CD4-positive, alpha-beta T cell treated with Interferon gamma for 1 hour (primary cell): Measurements from ENCODE around the gene NEK11.

ENCODE experiments used
- DNase-seq: peaks from one replicate; pipeline ENCODE4 v3.0.0-alpha.2; 2020

The NEK11 gene, protein sequence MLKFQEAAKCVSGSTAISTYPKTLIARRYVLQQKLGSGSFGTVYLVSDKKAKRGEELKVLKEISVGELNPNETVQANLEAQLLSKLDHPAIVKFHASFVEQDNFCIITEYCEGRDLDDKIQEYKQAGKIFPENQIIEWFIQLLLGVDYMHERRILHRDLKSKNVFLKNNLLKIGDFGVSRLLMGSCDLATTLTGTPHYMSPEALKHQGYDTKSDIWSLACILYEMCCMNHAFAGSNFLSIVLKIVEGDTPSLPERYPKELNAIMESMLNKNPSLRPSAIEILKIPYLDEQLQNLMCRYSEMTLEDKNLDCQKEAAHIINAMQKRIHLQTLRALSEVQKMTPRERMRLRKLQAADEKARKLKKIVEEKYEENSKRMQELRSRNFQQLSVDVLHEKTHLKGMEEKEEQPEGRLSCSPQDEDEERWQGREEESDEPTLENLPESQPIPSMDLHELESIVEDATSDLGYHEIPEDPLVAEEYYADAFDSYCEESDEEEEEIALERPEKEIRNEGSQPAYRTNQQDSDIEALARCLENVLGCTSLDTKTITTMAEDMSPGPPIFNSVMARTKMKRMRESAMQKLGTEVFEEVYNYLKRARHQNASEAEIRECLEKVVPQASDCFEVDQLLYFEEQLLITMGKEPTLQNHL

DNA sequence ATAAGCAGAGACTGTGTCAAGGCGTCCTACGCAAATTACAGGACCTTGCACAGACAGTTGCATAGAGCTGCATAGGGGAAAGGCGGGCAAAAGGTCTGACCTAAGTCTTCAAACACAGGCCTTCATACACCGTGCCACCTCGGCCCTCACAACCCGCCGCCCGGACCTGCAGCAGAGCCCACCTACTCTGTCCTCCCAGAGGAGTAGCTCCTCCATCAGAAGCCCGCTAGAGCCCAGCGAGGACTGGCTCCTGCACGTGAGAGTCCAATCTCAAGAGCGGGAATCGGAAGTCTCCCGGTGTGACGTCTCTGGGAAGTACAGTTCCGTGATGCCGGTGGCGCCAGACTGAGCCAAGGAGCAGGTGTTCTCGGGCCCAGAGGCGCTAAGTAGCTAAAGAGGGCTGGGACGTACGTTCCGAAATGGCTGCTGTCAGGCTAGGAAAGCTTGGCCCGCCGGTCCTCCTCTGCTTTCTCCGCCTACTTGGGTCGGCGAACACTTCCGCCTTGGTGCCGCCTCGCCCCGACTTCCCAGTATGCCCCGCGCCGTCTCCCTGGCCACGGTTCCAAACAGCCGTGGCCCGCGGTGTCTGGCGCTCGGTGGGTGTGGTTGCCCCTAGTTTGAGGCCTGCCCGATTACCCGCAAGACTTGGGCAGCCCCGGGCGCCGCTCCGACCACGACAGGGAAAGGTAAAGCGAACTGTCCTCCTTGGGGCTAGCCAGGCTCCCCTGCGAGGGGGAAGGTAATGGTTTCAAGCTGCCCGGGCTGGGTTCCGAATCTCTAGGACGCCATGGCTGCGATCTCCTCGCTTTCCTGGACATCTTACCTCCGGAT lies at the start of gene NEK11, which contains the start of gene ASTE1:
Gene NEK11 (plus strand): TSS at position 557 of the 831 bp plus-strand sequence. CDS start 2,832 bp downstream, outside the sequence.
Gene ASTE1 (minus strand): TSS at position 505 of the 831 bp plus-strand sequence. CDS start 1,519 bp downstream, outside the sequence.
- peak; percentile 92 for DNase-seq

DNA sequence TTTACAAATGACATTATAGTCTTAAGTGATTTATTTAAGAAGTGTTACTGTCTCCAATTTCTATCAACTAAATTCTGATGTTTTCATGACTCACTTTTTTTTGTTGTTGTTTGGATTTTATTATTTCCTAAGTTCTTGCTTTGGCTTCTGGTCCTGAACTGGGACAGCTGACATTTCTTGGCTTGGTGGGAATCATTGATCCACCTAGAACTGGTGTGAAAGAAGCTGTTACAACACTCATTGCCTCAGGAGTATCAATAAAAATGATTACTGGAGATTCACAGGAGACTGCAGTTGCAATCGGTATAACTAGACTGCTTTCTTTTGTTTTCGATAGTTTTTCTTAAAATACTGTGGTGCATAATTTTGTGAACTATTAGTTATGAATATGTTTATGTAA lies 47.6 kb upstream of the NEK11 start:
- DNase-seq, result no peak

DNA sequence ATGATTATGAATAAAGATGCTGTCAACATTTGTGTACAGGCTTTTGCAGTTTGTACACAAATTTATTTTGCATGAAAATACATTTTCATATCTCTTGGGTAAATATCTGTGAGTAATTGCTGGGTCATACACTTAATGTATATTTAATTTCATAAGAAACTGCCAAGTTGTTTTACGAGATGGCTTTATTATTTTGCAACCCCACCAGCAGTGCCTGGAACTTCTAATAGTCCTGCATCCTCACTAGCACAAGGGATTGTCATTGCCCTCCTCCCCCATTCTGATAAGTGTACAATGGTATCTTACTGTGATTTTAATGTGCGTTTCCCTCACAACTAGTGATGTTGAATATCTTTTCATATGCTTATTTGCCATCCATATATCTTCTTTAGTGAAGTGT lies 45.2 kb upstream of the NEK11 start:
- no peak for DNase-seq

DNA sequence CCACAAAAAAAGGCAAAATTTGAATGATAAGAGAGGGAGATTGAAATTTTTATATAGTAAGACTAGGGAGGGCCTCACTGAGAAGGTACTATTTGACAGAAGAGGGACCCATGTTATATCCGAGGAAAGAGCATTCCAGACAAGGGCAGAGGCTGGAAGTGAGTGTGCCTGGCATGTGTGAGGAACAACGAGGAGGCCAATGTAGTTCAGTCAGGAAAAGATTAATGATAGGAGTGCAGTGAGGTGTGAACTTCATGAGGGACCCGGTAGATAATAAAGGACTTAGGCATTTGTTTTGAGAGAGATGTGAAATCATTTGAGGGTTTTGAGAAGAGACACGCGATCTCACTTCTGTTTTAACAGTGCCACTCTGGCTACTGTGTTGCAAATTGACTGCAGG lies 36.4 kb upstream of the NEK11 start:
- no peak for DNase-seq

DNA sequence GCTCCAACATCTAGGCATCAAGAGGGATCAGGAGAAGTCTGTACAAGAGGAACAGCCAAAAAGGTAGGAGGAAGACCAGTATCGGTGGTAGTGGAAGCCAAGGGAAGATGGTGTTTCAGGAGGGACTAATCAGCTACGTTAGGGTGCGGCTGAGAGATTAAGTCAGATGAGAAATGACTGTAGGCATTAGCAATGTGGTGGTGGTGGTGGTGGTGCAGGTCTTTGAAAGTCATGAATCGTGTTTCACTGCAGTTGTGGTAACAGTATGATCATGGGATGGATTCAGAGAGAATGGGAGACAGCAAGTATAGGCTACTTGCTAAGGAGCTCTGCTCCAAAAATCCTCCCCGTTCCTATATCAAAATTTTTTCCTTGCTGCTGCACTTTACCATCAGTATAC lies 35.6 kb upstream of the NEK11 start:
- no peak for DNase-seq

DNA sequence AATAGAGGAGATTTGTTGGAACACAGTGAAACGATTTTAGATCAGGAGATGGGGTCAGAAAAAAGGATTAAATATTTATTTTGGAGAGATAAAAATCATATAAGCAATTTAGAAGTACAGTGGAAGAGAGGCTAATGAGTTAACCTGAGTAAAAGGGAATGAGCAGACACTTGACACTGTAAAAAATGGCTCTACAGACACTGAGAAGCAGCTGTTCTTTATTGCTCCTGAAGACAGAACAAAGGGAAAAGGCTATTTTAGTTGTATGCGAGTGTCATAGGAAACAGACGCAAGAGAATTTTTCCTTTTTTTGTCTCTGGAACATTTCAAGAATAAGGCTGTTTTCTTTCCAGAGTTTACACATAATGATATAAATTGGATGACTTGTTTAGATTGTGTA lies 34.3 kb upstream of the NEK11 start:
- DNase-seq, result no peak

DNA sequence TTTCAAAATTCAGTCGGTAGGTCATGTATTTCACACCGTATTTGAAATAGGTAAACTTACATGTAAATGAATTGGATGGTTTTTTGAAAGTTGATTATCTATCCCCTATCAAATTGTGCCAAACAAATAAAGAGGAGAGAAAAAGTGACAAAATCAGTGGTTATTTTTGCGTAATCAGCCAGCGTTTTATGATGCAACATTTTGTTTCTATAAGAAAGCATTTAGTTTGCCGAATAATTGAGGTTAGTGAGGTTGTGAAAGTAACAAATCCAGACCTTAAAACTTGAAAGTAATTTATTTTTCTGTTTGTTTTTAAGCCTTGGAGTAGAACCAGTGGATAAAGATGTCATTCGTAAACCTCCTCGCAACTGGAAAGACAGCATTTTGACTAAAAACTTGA lies 29.4 kb upstream of the NEK11 start:
- no peak for DNase-seq

DNA sequence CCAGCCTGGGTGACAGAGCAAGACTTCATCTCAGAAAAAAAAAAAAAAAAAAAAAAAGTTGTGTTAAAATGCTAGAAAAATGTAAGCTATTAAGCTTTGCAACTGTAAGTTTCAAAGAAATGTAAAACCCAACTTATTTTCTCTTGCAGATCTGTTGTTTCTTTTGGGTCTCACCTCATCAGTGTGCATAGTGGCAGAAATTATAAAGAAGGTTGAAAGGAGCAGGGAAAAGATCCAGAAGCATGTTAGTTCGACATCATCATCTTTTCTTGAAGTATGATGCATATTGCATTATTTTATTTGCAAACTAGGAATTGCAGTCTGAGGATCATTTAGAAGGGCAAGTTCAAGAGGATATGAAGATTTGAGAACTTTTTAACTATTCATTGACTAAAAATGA lies 25.6 kb upstream of the NEK11 start:
- DNase-seq, result no peak

DNA sequence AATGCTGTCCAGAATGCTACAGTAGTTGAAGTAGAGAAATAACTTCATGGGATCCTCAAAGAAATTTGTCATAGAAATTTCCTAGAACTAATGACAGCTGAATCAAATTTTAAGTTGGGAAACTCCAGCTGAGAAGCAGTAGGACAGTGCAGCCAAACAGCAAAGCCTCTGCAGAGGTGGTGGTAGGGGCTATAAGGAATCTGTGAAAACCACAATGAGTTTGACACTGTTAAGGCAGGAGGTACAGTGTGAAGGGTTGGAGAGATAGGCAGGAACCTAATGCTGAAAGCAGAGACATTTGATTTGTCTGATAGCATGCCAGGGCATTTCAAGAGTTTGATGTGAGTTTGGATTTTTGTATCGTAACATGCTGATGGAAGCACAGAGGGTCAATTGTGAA lies 22.1 kb upstream of the NEK11 start:
- no peak for DNase-seq

DNA sequence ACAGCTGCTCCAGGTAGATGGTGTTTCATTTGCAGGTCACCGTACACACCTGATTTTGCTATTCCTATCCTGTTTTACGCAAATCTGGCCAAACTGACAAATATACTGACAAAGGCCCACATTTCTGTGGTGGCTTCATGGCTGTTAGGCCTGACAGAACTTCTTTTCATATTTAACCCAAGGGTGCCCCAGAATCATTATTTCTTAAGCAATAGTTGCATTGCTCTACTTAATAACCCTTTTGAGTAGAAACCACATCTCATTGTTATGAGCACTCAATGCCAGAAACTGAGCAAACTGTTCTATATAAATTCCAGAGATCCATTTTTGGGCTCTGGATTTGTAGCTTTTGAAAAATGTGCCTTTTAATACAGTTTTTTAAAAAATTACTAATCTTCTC lies 19.4 kb upstream of the NEK11 start:
- no peak for DNase-seq

DNA sequence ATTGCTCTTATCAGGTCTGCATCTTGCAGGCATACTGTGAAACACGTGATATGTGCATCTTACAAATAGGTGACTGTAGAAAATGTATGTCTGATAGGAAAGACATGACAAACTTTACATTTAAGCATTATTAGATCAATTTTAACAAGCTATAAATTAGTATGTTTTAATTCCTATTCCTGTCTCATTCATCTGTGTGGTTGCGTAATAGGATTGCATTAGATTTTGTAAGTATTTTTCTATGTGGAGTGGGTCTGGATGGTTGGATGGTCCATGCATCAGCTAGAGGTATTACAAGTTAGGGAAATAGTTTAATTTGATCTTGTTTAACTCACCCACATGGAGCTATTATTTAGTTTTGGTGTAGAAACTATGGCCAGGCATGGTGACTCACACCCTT lies 18.9 kb upstream of the NEK11 start:
- no peak for DNase-seq

DNA sequence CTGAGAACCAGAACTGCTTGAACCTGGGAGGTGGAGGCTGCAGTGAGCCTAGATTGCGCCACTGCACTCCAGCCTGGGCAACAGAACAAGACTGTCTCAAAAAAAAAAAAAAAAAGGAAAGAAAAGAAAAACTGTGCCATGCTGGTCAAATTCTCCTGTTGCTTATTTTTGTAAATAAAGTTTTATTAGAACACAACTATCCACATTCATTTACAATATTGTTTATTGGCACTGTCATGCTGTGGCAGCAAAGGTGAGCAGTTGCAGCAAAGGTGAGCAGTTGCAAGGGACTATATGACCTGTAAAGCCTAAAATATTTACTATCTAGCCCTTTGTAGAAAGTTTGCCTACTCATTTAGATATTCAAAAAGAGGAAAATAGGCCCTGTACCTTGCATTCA lies 18.4 kb upstream of the NEK11 start:
- DNase-seq, result no peak

DNA sequence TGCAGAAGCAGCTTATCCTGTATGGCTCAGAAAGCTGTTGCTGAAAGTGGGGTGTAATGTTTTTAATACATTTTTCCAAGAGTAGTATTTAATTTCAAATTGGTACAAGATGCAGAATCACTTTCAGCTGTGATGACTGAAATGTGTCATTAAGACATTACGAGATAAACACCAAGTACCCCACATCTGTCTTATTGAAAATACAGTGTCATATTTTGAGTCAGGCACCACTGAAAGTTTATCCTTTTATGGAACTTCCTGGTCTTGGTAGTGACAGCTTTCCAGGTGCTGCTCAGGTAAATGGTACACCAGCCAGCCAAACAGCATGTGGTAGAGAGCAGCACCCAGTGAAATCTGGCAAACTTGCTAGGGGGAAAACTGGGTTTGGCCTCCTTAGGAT lies 17.0 kb upstream of the NEK11 start:
- DNase-seq, result no peak

DNA sequence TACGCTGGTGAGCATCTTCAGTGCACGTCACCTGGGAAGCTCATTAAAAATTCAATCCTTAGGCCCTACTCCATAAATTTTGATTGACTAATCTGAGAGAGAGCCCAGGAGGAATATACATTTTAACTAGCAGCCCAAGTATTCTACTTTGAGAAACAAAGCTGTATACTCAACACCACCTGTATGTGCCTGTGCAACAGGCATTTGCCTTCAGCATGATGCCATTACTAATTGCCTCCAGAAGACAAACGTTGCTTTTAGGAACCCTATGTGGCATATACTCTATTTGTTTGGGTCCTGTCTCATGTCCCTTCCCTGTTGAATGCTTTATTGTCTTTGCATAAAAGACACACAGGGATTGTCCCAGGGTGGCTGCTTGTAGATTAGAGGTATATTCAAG lies 7.7 kb upstream of the NEK11 start:
- no peak for DNase-seq

DNA sequence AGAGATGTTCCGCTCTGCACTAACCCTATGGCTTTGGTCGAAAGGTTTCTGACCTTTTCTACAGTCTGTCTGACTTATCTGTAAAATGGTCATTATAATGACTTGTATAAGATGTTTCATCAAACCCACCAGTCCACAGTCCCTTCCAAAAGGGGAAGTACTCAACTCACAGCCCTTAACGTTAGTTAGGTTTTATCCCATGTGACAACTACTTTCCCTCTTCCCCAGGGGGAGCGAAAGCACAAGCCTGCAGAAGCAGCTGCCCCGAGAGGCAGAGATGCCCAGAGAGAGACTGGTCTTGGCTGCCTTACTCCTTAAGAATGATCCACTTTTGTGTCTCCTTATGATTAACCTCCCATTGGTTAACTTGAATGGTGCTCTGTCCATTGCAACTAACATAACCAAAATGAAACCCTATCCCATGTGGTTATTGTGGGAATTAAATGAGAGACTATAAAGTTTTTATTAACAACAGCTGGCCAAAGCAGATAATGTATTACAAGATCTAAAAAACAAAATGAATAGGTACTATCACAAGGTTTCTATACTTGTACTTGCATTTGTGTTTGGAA lies 6.5 kb upstream of the NEK11 start:
- no peak for DNase-seq

DNA sequence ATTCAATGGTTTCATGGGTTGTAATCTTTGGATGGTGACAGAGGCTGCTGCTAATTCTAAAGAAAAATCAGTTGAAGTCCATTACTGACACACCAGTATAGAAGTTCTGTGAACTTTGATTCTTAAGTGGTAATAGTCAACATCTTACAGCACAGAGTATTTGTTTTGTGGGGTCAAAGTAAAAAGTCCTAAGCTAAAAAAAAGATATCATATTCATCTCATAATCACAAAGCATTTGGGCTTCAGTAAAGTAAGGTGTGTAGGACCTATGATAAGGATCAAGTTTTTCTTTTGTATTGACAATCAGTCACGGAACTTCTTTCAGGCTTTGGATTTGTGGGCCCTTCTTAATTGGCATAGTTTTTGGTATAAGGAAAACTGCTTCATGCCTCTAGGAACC lies 1.1 kb upstream of the NEK11 start:
- no peak for DNase-seq

DNA sequence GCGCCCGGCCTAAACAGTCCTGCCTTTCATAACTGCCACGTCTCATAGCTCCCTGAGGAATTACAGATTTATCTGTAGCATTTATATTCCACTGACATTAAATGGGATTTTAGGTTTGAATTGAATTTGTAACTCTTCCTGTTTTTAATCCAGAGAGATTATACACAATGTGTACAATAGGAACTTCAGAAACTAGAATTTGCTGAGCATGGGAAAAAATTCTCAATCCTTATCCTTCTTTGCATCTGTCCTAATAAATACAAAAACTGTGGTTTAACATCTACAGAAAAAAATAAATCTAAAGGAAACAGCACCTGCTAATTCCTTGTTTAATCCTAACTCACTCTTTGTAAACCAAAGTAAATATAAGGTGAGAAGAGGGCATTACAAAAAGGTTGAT lies 2.2 kb downstream of the NEK11 start:
- no peak for DNase-seq

DNA sequence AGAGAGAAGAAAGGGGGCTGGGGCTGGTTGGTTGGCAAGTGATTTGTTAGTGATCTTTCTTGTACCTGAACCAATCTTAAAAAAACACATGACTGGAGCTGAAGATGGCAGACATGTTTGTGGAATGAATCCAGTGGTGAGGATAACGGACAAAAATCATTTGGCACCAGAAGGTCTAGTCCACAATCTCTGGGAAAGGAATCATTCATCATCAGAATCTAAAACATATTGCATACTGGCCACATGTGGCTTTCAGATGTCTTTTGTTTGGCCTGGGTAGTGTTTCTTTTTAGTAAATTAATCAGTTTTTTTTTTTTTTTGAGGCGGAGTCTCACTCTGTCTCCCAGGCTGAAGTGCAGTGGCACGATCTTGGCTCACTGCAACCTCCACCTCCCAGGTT lies 5.0 kb downstream of the NEK11 start:
- DNase-seq, result no peak

DNA sequence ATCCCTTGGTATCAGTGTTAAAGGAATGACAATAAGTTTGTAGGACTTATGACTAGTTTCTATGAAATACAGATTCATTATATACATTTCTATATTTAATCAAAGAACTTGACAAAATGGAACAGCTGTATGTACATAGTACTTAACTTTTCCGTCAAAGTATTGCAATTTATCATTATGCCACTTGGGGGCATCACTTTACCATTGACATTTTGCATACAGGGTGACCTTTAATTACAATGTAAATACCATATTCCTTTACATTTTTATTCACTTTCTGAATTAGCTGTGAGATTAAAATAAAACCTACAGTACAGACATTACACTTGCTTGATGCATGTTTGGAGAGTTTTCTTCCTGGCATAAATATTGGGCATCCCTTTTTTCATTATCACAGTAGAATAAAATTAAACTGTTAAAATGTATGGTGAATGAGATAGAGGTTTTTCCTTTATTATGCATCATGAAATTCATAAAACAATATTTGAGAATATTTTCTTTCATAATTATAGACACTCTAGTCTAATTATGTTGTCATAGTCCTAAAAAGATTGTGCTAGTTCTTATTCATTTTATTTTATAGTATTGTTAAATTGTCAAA lies 6.9 kb downstream of the NEK11 start:
- DNase-seq, result no peak

DNA sequence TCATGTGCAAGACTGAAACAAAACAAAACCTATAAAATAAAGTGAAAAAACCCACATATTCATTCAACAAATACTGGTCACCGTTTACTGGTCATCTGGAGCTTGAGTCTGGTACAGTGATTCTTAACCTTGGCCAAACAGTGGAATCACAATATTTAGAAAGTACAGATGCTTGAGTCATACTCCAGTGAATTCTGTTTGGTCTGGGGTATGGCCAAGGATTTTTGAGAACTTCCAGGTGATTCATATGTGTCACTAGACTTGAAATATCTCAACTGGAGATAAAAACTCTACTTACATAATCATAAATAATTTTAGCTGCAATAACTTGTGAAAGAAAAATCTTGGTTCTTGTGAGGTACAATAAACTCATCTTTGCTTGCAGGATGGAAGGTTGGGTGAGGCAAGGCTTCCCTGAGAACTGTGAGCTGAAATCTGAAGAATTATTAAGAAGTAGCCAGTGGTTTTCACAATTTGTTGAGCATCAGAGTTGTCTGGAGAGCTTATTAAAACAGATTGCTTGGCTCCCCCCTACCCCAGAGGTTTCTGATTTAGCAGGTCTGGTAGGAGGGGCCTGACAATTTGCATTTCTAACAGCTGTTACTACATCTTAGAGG lies 9.6 kb downstream of the NEK11 start:
- no peak for DNase-seq

DNA sequence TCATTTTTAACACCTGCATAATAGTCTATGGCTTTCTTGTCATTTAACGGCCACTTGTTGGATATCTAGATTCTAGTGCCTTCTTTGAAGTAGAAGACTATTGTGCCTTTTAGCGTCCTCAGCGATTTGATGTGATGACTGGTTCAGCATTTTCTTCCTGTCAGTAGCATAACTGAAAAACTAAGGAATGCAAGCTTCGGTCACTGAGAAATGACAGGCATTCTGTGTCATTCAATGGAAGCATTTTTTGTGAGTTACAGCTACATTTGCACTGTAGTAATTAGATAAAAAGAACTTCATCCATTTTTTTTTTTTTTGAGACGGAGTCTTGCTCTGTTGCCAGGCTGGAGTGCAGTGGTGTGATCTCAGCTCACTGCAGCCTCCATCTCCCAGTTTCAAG lies 10.3 kb downstream of the NEK11 start:
- no peak for DNase-seq

DNA sequence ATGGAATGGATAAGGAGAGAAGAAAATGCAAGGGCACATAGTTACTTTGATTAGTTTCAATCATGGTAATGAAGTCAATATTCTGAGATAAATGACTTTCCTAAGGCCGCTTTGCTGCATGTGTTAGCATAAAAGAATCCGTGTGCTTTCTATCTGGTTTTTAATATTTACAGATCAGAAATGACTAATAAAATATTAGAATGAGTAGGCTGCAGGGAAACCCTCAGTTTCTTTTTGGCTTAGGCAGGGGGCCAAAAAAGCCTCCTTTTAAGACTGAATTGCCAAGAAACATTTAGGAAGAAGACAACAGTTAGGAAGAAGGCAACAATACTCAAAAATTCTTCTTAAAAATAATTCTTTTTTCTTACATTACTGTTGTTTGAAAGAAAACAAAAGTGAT lies 11.6 kb downstream of the NEK11 start:
- no peak for DNase-seq
